ENCODE data around the gene ABCA7.
"Not testable (repeated sequence)": the region's sequence is repeated elsewhere in the genome, so short reads cannot be mapped to it uniquely, and the experiment has no call there.

The ABCA7 gene

DNA sequence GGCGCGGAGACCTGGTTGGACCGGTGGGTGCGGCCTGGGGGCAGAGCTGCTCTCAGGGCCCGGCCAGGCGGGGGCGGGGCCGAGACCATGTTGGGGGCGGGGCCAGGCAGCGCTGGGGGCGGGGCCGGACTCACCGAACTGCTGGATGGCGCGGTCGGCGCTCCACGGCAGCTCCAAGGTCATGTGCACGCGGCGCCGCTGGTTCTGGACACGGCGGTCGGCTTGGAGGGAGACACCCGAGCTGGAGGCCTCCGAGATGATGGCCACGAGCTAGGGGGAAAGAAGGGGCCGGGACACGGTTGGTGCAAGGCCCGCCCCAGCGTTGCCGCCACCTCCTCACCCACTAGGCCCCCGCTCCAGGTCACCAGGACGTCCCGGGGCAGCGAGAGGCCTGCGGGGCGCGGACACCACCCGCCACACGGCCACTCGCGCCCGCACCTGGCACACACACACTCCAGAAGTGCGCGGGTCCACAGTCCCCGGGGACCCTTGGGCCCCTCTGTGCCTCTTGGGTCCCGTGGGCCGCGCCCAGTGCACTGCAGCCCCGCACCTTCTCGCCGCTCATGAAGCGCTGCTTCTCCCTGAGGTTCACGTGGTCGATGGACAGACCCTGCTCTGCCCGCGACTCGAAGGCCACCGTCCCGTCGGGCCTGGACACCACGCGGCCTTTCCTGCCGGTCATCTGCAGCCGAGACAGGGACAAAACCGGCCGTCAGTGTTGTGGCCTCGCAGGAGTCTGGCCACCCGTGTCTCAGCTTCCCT is 72.5 kb downstream of the ABCA7 start:
- Histone ChIP-seq H3K4me3 (no peak overlapping the region), H3K27ac (peak overlapping the region; percentile 56 to 77)
- TF ChIP-seq, protein P1, sequence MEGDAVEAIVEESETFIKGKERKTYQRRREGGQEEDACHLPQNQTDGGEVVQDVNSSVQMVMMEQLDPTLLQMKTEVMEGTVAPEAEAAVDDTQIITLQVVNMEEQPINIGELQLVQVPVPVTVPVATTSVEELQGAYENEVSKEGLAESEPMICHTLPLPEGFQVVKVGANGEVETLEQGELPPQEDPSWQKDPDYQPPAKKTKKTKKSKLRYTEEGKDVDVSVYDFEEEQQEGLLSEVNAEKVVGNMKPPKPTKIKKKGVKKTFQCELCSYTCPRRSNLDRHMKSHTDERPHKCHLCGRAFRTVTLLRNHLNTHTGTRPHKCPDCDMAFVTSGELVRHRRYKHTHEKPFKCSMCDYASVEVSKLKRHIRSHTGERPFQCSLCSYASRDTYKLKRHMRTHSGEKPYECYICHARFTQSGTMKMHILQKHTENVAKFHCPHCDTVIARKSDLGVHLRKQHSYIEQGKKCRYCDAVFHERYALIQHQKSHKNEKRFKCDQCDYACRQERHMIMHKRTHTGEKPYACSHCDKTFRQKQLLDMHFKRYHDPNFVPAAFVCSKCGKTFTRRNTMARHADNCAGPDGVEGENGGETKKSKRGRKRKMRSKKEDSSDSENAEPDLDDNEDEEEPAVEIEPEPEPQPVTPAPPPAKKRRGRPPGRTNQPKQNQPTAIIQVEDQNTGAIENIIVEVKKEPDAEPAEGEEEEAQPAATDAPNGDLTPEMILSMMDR (IDR thresholded peaks at IDR 0.05), result no peak
- no peak for DNase-seq (ENCODE audit: low spot score)

DNA sequence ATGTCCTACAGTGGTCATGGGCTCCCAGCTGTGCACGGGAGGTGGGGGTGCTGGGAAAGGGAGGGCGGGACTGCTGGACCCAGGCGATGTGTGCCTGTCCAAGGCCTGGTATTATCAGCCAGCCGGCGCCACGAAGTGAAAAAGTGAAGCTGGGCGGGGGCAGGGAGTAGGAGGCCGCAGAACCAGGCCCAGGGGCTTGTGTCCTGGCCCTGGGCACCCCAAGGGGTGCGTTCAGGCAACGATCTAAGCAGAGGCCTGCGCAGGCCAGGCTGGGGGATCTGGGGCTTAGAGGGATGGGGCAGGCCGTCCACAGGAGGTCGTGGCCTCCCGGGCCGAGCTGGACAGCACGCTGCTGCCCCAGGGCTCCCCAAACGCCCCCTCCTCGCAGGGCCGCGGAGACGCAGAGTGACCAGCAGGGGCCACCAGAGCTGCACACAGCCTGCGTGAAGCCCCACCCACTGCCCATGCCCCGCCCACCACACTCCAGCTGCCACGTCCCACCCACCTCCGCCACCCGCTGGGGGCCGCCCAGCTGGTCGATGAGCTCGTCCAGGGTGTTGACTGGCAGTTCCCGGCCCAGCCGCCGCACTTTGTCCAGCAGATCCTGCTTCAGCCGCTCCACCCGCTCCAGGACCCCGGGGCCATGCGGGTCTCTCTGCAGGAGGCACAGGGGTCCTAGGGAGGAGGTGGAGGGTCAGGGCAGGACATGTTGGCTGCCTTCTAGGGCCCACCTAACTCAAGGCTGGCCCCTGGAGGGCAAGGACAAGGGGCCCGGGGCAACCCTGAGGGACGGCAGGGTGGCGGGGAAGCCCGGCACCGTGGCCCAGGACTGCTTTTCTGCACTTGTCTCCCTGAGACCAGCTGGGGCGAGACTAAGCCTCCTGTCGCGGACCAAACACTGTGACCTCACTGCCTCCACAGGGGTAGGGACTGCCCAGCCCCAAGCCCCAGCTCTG is 73.4 kb downstream of the ABCA7 start:
- TF ChIP-seq, protein P1 (IDR thresholded peaks at IDR 0.05), result peak; percentile 97
- DNase-seq (ENCODE audit: low spot score), result peak; percentile 96
- Histone ChIP-seq H3K4me3 (peak overlapping the region; percentile 52), H3K27ac (peak overlapping the region; percentile 56 to 77)

DNA sequence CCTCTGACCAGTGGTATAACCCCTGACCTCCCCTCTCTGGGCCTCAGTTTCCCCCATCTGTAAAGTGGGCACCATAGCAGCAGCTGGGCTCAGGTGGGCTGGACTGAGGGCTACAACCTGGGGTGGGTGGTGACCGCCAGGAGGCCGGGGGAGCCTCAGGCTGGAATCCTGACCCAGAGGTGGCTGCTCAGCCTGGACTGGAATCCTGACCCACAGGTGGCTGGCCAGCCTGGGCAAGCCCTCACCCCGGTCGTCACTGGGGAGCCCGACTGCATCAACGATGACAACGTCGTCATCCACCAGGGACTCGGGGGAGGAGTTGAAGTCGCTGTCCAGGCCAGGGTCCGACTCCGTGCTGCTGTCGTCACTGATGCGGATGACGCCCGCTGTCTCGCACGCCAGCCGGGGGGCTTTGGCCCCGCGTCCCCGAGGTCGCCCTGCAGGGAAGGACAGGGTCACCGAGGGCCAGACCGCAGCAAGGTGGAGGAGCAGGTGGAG is 74.1 kb downstream of the ABCA7 start:
- TF ChIP-seq, protein P1 (IDR thresholded peaks at IDR 0.05), result no peak
- H3K4me3 ChIP-seq, result peak overlapping the region; percentile 52
- H3K27ac ChIP-seq, result peak overlapping the region; percentile 56 to 77
- no peak for DNase-seq (ENCODE audit: low spot score)

DNA sequence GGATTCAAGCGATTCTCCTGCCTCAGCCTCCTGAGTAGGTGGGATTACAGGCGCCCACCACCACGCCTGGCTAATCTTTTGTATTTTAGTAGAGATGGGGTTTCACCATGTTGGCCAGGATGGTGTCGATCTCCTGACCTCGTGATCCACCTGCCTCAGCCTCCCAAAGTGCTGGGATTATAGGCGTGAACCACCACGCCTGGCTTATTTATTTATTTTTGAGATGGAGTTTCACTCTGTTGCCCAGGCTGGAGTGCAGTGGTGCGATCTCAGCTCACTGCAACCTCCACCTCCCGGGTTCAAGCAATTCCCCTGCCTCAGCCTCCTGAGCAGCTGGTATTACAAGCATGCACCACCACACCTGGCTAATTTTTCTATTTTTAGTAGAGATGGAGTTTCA is 74.8 kb downstream of the ABCA7 start:
- not testable (repeated sequence) for DNase-seq (ENCODE audit: low spot score); H3K4me3 ChIP-seq; H3K27ac ChIP-seq
